ENCODE data around the gene DLX2.

The DLX2 gene

DNA sequence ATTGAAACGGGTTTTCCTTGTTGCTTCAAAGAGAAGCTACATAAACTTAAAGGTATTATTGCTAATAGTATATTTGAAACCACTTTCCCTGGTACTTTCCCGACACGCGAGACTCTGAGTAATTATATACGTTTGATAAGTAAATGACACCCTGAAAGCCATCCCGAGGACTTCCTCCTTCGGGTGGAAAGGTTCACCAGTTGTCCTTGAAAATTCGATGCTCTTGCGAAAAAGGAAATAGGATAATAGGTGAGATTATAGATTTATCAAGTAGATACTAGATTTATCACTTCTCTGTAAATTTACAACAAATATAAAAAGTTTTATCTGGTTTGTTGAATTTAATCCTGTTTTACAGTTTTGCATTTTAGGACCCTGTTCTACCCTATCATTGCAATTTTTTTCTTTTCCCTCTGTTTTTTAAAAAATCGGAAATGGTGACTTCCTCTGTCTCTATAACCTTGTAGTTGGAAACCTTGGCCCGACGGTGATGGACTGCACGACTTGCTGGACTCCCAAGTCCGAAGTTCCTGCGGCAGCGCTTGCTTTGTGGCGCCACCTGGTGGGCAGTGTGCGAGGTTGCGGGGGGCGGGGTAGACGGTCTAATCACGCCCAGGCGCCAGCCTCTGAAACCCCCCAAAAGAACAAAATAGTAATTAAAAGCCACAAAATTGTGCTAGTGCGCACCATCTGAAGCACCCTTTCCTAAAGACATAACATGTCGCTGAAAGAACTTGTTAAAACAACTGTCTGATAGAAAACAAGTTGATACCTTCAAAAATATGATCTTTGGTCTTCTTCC, 972 bp upstream of the DLX2 start:
- DNase-seq (ENCODE audit: low spot score): peak; percentile 86
- ChIA-PET CTCF (interaction anchor here (0.6 to 1.1 kb wide), 5 partner anchors 10 to 390 kb away, joined by 3 to 7 read pairs (median 3); no protein-coding TSS in a partner anchor), POLR2A (ENCODE audit: low non-redundant PET) (no interaction called here)
- TF ChIP-seq, protein P1, sequence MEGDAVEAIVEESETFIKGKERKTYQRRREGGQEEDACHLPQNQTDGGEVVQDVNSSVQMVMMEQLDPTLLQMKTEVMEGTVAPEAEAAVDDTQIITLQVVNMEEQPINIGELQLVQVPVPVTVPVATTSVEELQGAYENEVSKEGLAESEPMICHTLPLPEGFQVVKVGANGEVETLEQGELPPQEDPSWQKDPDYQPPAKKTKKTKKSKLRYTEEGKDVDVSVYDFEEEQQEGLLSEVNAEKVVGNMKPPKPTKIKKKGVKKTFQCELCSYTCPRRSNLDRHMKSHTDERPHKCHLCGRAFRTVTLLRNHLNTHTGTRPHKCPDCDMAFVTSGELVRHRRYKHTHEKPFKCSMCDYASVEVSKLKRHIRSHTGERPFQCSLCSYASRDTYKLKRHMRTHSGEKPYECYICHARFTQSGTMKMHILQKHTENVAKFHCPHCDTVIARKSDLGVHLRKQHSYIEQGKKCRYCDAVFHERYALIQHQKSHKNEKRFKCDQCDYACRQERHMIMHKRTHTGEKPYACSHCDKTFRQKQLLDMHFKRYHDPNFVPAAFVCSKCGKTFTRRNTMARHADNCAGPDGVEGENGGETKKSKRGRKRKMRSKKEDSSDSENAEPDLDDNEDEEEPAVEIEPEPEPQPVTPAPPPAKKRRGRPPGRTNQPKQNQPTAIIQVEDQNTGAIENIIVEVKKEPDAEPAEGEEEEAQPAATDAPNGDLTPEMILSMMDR (conservative IDR thresholded peaks at IDR 0.05; ENCODE audit: low read depth): peak; percentile 97
- no peak overlapping the region for H3K27ac ChIP-seq

DNA sequence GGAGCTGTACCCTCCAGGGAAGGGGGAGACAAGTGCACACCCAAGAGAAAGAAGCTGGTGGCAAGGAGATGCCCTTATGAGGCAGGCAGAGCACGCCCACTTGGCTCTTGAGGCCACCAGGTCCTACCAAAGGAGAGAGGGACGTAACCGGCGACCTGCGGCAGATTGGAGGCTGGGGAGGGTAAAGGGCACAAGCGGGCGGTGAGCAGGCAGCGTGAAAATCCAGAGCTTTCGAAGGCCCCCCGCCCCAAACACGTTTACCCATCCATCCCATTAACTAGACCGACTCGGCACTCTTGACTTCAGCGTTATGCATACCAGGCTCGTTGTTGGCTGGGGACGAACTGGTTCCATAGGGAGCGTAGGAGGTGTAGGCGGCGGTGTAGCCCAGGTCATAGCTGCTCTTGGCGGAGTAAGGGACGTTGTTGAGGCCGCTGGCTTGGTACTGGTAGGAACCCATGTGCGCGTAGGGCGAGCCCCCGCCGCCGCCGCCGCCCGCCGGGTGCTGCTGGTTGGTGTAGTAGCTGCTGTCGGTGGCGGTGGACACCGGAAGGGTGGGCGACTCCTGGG, 794 bp downstream of the DLX2 start:
- no peak for DNase-seq (ENCODE audit: low spot score)
- peak overlapping the region; percentile 100 for H3K27ac ChIP-seq
- TF ChIP-seq, protein P1 (conservative IDR thresholded peaks at IDR 0.05; ENCODE audit: low read depth): no peak
- ChIA-PET CTCF (interaction anchor here (0.6 kb wide), 2 partner anchors 187 to 395 kb away, joined by 3 read pairs; no protein-coding TSS in a partner anchor), POLR2A (ENCODE audit: low non-redundant PET) (no interaction called here)

- ChIA-PET POLR2A (ENCODE audit: low non-redundant PET) (no interaction called here), CTCF (interaction anchor here (0.6 kb wide), 2 partner anchors 14 to 394 kb away, joined by 3 read pairs; no protein-coding TSS in a partner anchor)
- TF ChIP-seq, protein P1 (conservative IDR thresholded peaks at IDR 0.05; ENCODE audit: low read depth): no peak
- no peak for DNase-seq (ENCODE audit: low spot score)
- peak overlapping the region; percentile 100 for H3K27ac ChIP-seq
Observed at GRCh38 chr2:172100935-172101820, 1.5 kb downstream of the DLX2 start.

- TF ChIP-seq, protein P1 (conservative IDR thresholded peaks at IDR 0.05; ENCODE audit: low read depth): no peak
- CTCF ChIA-PET: interaction anchor here (1.6 kb wide), 1 partner anchor 27 kb away, joined by 6 read pairs; no protein-coding TSS in a partner anchor
- DNase-seq (ENCODE audit: low spot score): no peak
- POLR2A ChIA-PET (ENCODE audit: low non-redundant PET): no interaction called here
- H3K27ac ChIP-seq: peak overlapping the region; percentile 100
Observed at GRCh38 chr2:172100080-172100934, 2.4 kb downstream of the DLX2 start.

DNA sequence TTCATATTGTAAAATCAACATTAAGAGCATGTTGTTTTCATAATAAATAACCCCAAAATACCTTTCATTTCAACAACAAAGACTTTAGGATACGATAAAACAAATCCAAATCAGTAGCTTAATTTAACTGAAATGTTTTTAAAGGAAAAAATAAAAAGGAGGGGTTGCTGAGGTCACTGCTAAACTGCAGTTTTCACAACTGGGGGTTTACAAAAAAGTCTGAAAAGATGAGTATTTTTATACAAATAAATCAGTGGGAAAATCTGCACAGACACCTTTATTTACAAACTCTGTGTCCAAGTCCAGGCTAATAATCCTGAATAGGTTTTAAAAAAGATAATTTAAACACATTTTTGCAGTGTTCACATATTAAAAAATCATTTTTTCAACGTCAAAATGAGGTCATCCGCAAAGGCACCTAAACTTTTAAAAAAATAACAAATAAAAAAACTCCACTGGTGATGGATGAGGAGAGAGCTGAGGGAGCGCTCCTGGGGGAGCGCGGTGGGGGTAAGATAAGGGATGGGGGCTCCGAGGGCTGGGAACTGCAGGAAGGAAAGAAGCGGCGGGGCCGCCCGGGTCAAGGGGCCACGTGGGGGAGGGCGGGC, 3.1 kb downstream of the DLX2 start:
- DNase-seq (ENCODE audit: low spot score): no peak

More for the DNA sequence above, 3.1 kb downstream of the DLX2 start:
- POLR2A ChIA-PET (ENCODE audit: low non-redundant PET): no interaction called here
- H3K27ac ChIP-seq: peak overlapping the region; percentile 100
- TF ChIP-seq, protein P1 (conservative IDR thresholded peaks at IDR 0.05; ENCODE audit: low read depth): no peak
- CTCF ChIA-PET: interaction anchor here (1.6 kb wide), 1 partner anchor 28 kb away, joined by 6 read pairs; no protein-coding TSS in a partner anchor

All from RWPE1 (cell line).